Spleen (tissue), 7 donors: ENCODE data around the gene NOTCH1.

Experiments
- CTCF ChIP-seq, 11 experiments: fragments of 200-600 bp in 7 of 11; fragments of 450-650 bp in 4 of 11; sonication (generic) in 4 of 11; IDR thresholded peaks in 8 of 11; conservative IDR thresholded peaks in 3 of 11; 1 replicate in 7 of 11; 2 replicates in 4 of 11; pipeline versions ENCODE4 v1.4.0 to v1.8.0; 2016 to 2021; ENCODE audit warnings: antibody characterized with exemption in 11 of 11, inconsistent platforms in 4 of 11, mild to moderate bottlenecking in 1 of 11
- POLR2A ChIP-seq, 3 donors: fragments of 450-650 bp; IDR thresholded peaks; one replicate each; pipeline ENCODE4 v1.5.1; 2017; ENCODE audit warnings: antibody characterized with exemption in 3 of 3, mild to moderate bottlenecking in 1 of 3
- donor health status: DM: no; HTN: no; CAD: no; lungs with moderate emphysema.
- donor health status: DM: no; HTN: no; CAD: no.
- donor health status: DM: no; HTN: no; CAD: no.

DNA sequence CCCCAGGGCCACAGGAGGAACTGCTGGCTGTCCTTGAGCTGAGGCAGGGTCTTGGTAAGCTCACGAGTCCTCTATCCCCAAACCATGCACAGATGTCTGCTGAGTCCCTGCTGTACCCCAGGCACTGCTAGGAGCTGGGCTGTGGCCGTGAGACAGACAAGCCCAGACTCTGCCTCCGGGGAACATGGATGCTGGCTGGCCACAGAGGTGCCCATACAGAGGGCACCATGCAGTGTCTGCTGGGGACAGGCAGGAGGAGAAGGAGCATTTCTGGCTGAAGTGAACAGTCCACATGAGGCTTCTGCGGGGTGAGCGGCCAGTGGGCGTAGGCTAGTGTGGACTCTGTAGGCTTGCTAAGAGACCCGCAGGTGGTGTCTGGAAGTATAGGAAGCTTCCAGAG lies 58.2 kb downstream of the NOTCH1 start:
- TF ChIP-seq CTCF (IDR thresholded peaks at IDR 0.05 in 8 of 11, conservative IDR thresholded peaks at IDR 0.05 in 3 of 11) (no peak), POLR2A (IDR thresholded peaks at IDR 0.05) (no peak)
